Colon (tissue), 2 donors: ENCODE data around the gene GAS2.

ENCODE experiments used
- FAIRE-seq: peaks from 2 replicates; lab custom pipeline; 2012; peaks lifted over from hg19 to GRCh38; lab: Jason Lieb, UNC
- donor health status: control.
- donor health status: control.

GAS2 gene

GRCh38 chr11:22674470-22675439 is 8.3 kb downstream of the GAS2 start:
- FAIRE-seq: no peak

- no peak for FAIRE-seq
Measured at GRCh38 chr11:22677153-22677903, 10.9 kb downstream of the GAS2 start.

- no peak for FAIRE-seq
Measured at GRCh38 chr11:22680628-22681027, 14.2 kb downstream of the GAS2 start.

GRCh38 chr11:22681281-22681812 is 14.9 kb downstream of the GAS2 start:
- no peak for FAIRE-seq

- no peak for FAIRE-seq
Measured at GRCh38 chr11:22684082-22684481, 17.7 kb downstream of the GAS2 start.

GRCh38 chr11:22685111-22685510 is 18.7 kb downstream of the GAS2 start:
- no peak for FAIRE-seq

- no peak for FAIRE-seq
Measured at GRCh38 chr11:22688914-22689313, 22.5 kb downstream of the GAS2 start.

- FAIRE-seq: no peak
Measured at GRCh38 chr11:22690257-22690656, 23.8 kb downstream of the GAS2 start.

- FAIRE-seq: no peak
Measured at GRCh38 chr11:22690871-22691270, 24.5 kb downstream of the GAS2 start.

- FAIRE-seq: no peak
Measured at GRCh38 chr11:22699388-22699787, 33.0 kb downstream of the GAS2 start.

- FAIRE-seq: no peak
Measured at GRCh38 chr11:22702031-22702430, 35.6 kb downstream of the GAS2 start.

- no peak for FAIRE-seq
Measured at GRCh38 chr11:22703040-22703439, 36.6 kb downstream of the GAS2 start.

- no peak for FAIRE-seq
Measured at GRCh38 chr11:22703591-22703990, 37.2 kb downstream of the GAS2 start.

- no peak for FAIRE-seq
Measured at GRCh38 chr11:22707119-22707899, 40.9 kb downstream of the GAS2 start.

GRCh38 chr11:22711071-22711770 is 44.8 kb downstream of the GAS2 start:
- FAIRE-seq: no peak

GRCh38 chr11:22711880-22712279 is 45.5 kb downstream of the GAS2 start:
- FAIRE-seq: no peak

- no peak for FAIRE-seq
Measured at GRCh38 chr11:22713336-22713735, 46.9 kb downstream of the GAS2 start.

GRCh38 chr11:22715971-22716370 is 49.6 kb downstream of the GAS2 start:
- no peak for FAIRE-seq

GRCh38 chr11:22720457-22720856 is 54.0 kb downstream of the GAS2 start:
- no peak for FAIRE-seq

GRCh38 chr11:22723274-22723673 is 56.9 kb downstream of the GAS2 start:
- no peak for FAIRE-seq

GRCh38 chr11:22725079-22725478 is 58.7 kb downstream of the GAS2 start:
- FAIRE-seq: no peak
